DMS 273 (cell line): ENCODE data around the gene LRFN3.
A peak's percentile ranks its signal among the peaks of the same experiment; 100 is the strongest.
"Not testable (repeated sequence)": the region's sequence is repeated elsewhere in the genome, so short reads cannot be mapped to it uniquely, and the experiment has no call there.

Experiments
- DNase-seq: peaks from one replicate; lab custom pipeline; 2025; ENCODE audit not compliant: unreplicated experiment; lab: John Stamatoyannopoulos, UW

The LRFN3 gene

GRCh38 chr19:35973487-35973886 is 37.3 kb downstream of the LRFN3 start:
- peak; percentile 64 for DNase-seq

DNA sequence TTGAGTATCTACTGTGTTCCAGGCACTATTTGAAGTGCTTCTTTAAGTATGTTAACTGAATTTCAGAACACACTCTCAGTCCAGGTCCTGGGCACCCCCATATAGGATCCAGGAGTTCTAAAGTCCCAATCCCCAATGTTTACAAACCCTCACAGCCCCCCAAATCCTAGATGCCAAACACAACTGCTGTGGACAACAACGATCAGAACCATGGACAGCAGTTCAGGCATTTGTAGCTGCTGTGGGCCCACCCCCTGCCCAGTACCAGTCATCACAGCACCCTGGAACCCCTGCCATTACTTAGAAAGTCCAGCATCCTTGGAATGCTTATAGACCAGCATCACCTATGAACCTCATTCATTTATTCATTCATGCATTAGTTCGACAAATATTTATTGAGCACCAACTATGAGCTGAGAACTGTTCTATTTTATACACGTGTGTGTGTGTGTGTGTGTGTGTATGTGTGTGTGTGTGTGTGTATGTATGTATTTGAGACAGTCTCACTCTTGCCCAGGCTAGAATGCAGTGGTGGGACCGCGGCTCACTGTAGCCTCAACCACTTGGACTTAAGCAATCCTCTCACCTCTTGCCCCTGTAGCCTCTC is 39.5 kb downstream of the LRFN3 start:
- no peak for DNase-seq

GRCh38 chr19:35977446-35978222 is 41.5 kb downstream of the LRFN3 start:
- DNase-seq, result peak; percentile 97

DNA sequence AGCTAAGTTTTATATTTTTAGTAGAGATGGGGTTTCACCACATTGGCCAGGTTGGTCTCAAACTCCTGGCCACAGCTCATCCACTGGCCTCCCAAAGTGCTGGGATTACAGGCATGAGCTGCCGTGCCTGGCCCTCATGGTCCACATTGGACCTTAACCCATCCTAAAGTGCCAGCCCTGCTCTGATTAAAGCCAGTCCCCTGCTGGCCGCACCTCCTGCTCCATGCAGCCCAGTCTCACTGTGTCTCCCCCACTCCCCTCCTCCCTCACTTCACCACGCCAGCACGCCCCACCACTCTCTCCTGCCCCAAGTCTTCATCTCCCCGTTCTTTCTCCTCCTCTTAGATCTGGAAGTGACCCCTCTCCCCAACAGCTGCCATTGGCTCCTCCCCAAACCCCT is 42.1 kb downstream of the LRFN3 start:
- no peak for DNase-seq

DNA sequence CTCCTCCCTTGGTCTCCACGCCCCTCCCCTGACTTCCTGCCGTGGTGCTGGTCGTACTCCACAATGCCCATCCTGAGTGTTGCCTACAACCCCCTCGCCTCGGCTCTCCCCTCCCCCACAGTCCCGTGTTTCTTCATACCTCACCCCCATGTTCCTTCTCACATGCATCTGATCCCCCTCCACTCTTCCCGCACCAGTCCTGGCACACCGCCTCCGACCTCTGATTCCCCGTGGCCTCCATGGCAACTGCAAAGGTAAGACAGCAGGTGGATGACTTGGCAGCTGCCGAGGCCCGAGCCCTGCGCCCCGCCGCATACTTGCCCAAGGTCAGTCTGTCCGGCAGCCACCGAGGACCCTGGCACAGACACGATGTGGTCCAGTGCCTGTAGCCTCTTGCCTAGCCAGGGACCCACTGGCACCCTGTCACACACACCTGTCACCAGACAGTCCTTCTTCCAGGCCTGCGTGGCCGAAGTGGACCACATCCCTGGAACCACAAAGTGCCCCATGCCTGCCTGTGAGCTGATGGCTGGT is 42.7 kb downstream of the LRFN3 start:
- DNase-seq, result no peak

GRCh38 chr19:35980997-35981396 is 44.8 kb downstream of the LRFN3 start:
- DNase-seq, result not testable (repeated sequence)

DNA sequence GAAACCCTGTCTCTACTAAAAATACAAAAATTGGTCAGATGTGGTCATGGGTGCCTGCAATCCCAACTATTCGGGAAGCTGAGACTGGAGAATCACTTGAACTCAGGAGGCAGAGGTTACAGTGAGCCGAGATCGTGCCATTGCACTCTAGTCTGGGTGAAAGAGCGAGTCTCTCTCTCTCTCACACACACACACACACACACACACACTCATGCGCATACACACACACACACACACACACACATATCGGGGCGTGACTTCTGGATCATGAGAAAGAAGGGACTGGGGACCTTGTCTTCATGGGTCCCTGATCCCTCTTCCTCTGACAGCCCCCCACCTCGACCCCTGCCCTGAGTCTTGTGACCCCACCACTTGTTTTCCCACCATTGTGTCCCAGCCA is 47.0 kb downstream of the LRFN3 start:
- no peak for DNase-seq

GRCh38 chr19:35986111-35986510 is 49.9 kb downstream of the LRFN3 start:
- no peak for DNase-seq

GRCh38 chr19:35986664-35987570 is 50.7 kb downstream of the LRFN3 start:
- peak; percentile 87 for DNase-seq

- no peak for DNase-seq
Measured at GRCh38 chr19:35987571-35987896, 51.4 kb downstream of the LRFN3 start.

DNA sequence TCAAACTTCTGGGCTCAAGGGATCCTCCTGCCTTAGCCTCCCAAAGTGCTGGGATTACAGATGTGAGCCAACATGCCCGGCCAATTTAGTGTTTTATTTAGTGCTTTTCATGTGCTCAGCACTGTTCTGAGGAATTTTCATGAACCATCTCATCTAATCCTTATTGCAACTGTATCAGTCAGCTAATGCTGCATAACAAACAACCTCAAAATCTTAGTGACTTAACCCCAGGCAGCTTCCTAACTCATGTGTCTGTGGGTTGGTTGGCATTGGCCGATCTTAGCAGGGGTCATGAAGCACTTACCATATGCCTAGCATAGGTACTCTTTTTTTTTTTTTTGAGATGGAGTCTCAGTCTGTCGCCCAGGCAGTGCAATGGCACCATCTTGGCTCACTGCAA is 52.6 kb downstream of the LRFN3 start:
- no peak for DNase-seq

- DNase-seq, result no peak
Measured at GRCh38 chr19:35990156-35990555, 54.0 kb downstream of the LRFN3 start.

DNA sequence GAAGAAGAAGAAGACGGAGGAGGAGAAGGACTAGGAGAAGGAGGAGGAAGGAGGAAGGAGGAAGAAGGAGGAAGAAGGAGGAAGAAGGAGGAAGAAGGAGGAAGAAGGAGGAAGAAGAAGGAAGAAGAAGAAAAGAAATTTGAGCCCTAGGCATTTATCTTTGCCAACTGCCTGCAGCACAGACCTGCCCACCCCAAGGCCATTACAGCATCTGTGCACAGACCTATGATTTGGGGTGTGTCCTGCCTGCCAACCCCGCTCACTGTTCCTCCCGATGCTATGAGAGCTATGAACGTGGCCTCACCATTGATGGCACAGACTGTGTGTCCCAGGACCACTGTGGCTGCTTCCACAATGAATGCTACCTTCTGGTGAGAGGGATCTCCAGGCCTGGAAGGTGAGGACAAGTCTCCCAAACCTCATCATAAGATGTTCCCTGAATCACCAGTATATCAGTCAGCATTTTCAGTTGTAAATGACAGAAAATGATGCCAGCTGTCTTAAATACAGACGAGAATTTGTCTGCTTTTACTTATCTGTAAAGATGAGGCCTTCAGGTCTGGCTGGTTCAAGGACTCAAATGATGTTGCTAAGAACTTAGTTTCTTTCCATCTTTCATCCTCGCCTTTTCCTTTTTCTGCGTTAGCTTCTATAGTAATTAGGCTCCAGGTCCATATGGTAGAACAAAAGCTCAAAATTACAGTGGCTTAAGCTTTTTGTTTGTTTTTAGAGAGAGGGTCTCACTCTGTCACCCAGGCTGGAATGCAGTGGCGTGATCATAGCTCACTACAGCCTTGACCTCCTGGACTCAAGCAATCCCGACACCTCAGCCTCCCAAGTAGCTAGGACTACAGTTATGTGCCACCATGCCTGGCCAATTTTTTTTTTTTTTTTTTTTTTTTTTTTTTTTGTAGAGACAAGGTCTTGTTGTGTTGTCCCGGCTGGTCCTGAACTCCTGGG is 54.9 kb downstream of the LRFN3 start:
- no peak for DNase-seq

DNA sequence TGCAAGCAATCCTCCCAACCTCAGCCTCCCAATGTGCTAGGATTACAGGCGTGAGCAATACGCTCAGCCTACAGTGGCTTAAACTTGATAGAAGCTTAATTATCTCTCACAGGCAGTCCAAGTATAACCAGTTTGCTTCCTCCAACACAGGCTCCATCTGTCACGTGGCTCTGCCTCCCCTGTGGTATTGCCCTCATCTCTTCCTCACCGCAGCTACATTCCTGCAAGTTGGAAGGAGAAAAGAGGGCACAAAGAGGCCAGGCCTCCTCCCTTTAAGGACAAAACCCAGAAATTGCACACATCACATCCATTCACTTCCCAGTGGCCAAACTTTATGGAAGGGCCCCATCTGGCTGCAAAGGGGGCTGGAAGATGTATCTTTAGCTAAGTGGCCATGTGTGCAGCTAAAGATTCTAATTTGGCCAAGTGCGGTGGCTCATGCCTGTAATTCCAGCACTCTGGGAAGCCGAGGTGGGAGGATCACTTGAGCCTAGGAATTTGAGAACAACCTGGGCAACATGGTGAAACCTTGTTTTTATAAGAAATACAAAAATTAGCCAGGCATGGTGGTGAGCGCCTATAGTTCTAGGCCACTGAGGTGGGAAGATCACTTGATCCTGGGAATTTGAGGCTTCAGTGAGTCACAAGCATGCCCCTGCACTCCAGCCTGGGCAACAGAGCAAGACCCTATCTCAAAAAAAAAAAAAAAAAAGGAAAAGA is 55.7 kb downstream of the LRFN3 start:
- peak; percentile 71 for DNase-seq

- no peak for DNase-seq
Measured at GRCh38 chr19:35992907-35993765, 57.0 kb downstream of the LRFN3 start.

- no peak for DNase-seq
Measured at GRCh38 chr19:35993923-35994598, 57.9 kb downstream of the LRFN3 start.
